Adipocyte (in vitro differentiated cells): ENCODE measurements around the gene TIAM1.

ENCODE experiments used
- DNase-seq: peaks from one replicate; pipeline ENCODE4 v3.0.0-alpha.2; 2015; ENCODE audit warnings: low read depth
- H3K27me3 ChIP-seq: replicated peaks from 2 replicates; pipeline ENCODE4 v1.7.0; 2013; ENCODE audit warnings: mild to moderate bottlenecking, low read length, moderate library complexity; ENCODE audit not compliant: control insufficient read depth, insufficient read depth
- H3K36me3 ChIP-seq: 2 replicates; pipeline ENCODE4 v1.7.0; 2013; ENCODE audit warnings: low read length, mild to moderate bottlenecking, moderate library complexity; ENCODE audit not compliant: control insufficient read depth, insufficient read depth, severe bottlenecking
- H3K4me1 ChIP-seq: 2 replicates; pipeline ENCODE4 v1.7.0; 2013; ENCODE audit warnings: mild to moderate bottlenecking, low read length, moderate library complexity; ENCODE audit not compliant: control insufficient read depth, insufficient read depth
- H3K4me3 ChIP-seq: 2 replicates; pipeline ENCODE4 v1.7.0; 2013; ENCODE audit warnings: mild to moderate bottlenecking, low read length, moderate library complexity
- H3K9ac ChIP-seq: 2 replicates; pipeline ENCODE4 v1.7.0; 2013; ENCODE audit warnings: mild to moderate bottlenecking, low read length, moderate library complexity
- H3K9me3 ChIP-seq: 2 replicates; pipeline ENCODE4 v1.7.0; 2013; ENCODE audit warnings: mild to moderate bottlenecking, low read length, moderate library complexity; ENCODE audit not compliant: control insufficient read depth

The TIAM1 gene

GRCh38 chr21:31370281-31370892 lies 26.3 kb upstream of the TIAM1 start:
- Histone ChIP-seq H3K27me3 (peaks cover 5% of the 10 kb centered on the region), H3K9me3 (no peaks in the 10 kb centered on the region), H3K9ac (no peak overlapping the region), H3K4me3 (peak overlapping the region; percentile 42), H3K36me3 (no peaks in the 10 kb centered on the region), H3K4me1 (peaks cover 10% of the 10 kb centered on the region)
- DNase-seq: no peak

- DNase-seq: no peak
Observed at GRCh38 chr21:31368361-31368760, 24.3 kb upstream of the TIAM1 start.

GRCh38 chr21:31367801-31368200 lies 23.7 kb upstream of the TIAM1 start:
- no peak for DNase-seq
- Histone ChIP-seq H3K36me3 (no peaks in the 10 kb centered on the region), H3K9me3 (no peaks in the 10 kb centered on the region), H3K4me1 (peaks cover 10% of the 10 kb centered on the region), H3K4me3 (no peak overlapping the region), H3K9ac (no peak overlapping the region), H3K27me3 (no peaks in the 10 kb centered on the region)

More at GRCh38 chr21:31368361-31368760, 24.3 kb upstream of the TIAM1 start:
- Histone ChIP-seq H3K4me3 (no peak overlapping the region), H3K9me3 (no peaks in the 10 kb centered on the region), H3K27me3 (no peaks in the 10 kb centered on the region), H3K9ac (no peak overlapping the region), H3K36me3 (no peaks in the 10 kb centered on the region), H3K4me1 (peaks cover 10% of the 10 kb centered on the region)

GRCh38 chr21:31366825-31367224 lies 22.8 kb upstream of the TIAM1 start:
- DNase-seq: peak; percentile 36
- no peak overlapping the region for H3K9ac ChIP-seq

GRCh38 chr21:31364253-31364945 lies 20.3 kb upstream of the TIAM1 start:
- no peak overlapping the region for H3K9ac ChIP-seq
- no peaks in the 10 kb centered on the region for H3K9me3 ChIP-seq
- DNase-seq: no peak
- H3K4me3 ChIP-seq: no peak overlapping the region
- no peaks in the 10 kb centered on the region for H3K4me1 ChIP-seq
- H3K27me3 ChIP-seq: no peaks in the 10 kb centered on the region
- no peaks in the 10 kb centered on the region for H3K36me3 ChIP-seq

More at GRCh38 chr21:31366825-31367224, 22.8 kb upstream of the TIAM1 start:
- peaks cover 10% of the 10 kb centered on the region for H3K4me1 ChIP-seq
- no peak overlapping the region for H3K4me3 ChIP-seq
- H3K9me3 ChIP-seq: no peaks in the 10 kb centered on the region
- no peaks in the 10 kb centered on the region for H3K36me3 ChIP-seq
- H3K27me3 ChIP-seq: no peaks in the 10 kb centered on the region

GRCh38 chr21:31363720-31364119 lies 19.7 kb upstream of the TIAM1 start:
- Histone ChIP-seq H3K9ac (no peak overlapping the region), H3K36me3 (no peaks in the 10 kb centered on the region), H3K4me3 (no peak overlapping the region), H3K27me3 (no peaks in the 10 kb centered on the region), H3K9me3 (no peaks in the 10 kb centered on the region), H3K4me1 (no peaks in the 10 kb centered on the region)
- DNase-seq: no peak

- Histone ChIP-seq H3K4me3 (no peak overlapping the region), H3K4me1 (peaks cover 11% of the 10 kb centered on the region), H3K36me3 (no peaks in the 10 kb centered on the region), H3K9me3 (no peaks in the 10 kb centered on the region), H3K27me3 (no peaks in the 10 kb centered on the region), H3K9ac (no peak overlapping the region)
- DNase-seq: no peak
Observed at GRCh38 chr21:31360717-31361116, 16.7 kb upstream of the TIAM1 start.

GRCh38 chr21:31358158-31358557 lies 14.1 kb upstream of the TIAM1 start:
- Histone ChIP-seq H3K9me3 (no peaks in the 10 kb centered on the region), H3K4me1 (peaks cover 11% of the 10 kb centered on the region), H3K4me3 (no peak overlapping the region), H3K27me3 (no peaks in the 10 kb centered on the region), H3K36me3 (no peaks in the 10 kb centered on the region), H3K9ac (no peak overlapping the region)
- DNase-seq: no peak

- no peaks in the 10 kb centered on the region for H3K9me3 ChIP-seq
- H3K4me1 ChIP-seq: peaks cover 11% of the 10 kb centered on the region
- DNase-seq: no peak
- H3K36me3 ChIP-seq: no peaks in the 10 kb centered on the region
- no peak overlapping the region for H3K4me3 ChIP-seq
- H3K9ac ChIP-seq: no peak overlapping the region
- H3K27me3 ChIP-seq: no peaks in the 10 kb centered on the region
Observed at GRCh38 chr21:31356440-31356839, 12.4 kb upstream of the TIAM1 start.

GRCh38 chr21:31354604-31355443 lies 10.8 kb upstream of the TIAM1 start:
- no peaks in the 10 kb centered on the region for H3K36me3 ChIP-seq
- H3K4me3 ChIP-seq: no peak overlapping the region
- no peaks in the 10 kb centered on the region for H3K27me3 ChIP-seq
- no peak overlapping the region for H3K9ac ChIP-seq
- peak; percentile 40 for DNase-seq
- H3K9me3 ChIP-seq: no peaks in the 10 kb centered on the region
- peaks cover 11% of the 10 kb centered on the region for H3K4me1 ChIP-seq

- no peak overlapping the region for H3K9ac ChIP-seq
- no peaks in the 10 kb centered on the region for H3K9me3 ChIP-seq
- no peak for DNase-seq
- no peak overlapping the region for H3K4me3 ChIP-seq
- H3K4me1 ChIP-seq: peaks cover 11% of the 10 kb centered on the region
- H3K27me3 ChIP-seq: no peaks in the 10 kb centered on the region
- no peaks in the 10 kb centered on the region for H3K36me3 ChIP-seq
Observed at GRCh38 chr21:31354122-31354521, 10.1 kb upstream of the TIAM1 start.
